ENCODE measurements around the gene ATP6V1F. TPM values are rescaled to one million over a fixed set of nuclear protein-coding genes. Genes with fewer than 3 reads are reported as not detected.

The ATP6V1F gene
- total and polyA plus RNA-seq, 2 experiments from 2014 or later = 96.5 to 243 TPM

- Histone ChIP-seq H3K9ac (peak overlapping the region; percentile 67), H3K4me1 (ENCODE audit: insufficient read depth) (peaks cover 29% of the 10 kb centered on the region), H3K4me3 (0 out of 2 replicates have a peak overlapping the region, but pooled peaks have one; percentile 4), H3F3A (ENCODE audit: insufficient read depth) (peaks cover 32% of the 10 kb centered on the region), H3K27me3 (replicated peaks; ENCODE audit: insufficient read depth) (no peaks in the 10 kb centered on the region), H3K9me2 (ENCODE audit: insufficient read depth) (no peaks in the 10 kb centered on the region), H2AFZ (no peak overlapping the region), H3K4me2 (ENCODE audit: unreplicated experiment) (peak overlapping the region; percentile 49), H4K20me1 (ENCODE audit: insufficient read depth) (no peaks in the 10 kb centered on the region), H3K9me3 (ENCODE audit: low read depth) (no peaks in the 10 kb centered on the region), H3K27ac (peak overlapping the region; percentile 91), H3K79me2 (ENCODE audit: insufficient read depth) (peaks cover 29% of the 10 kb centered on the region), H3K36me3 (ENCODE audit: low read depth) (no peaks in the 10 kb centered on the region)
- no peak for TF ChIP-seq EZH2phosphoT487 (IDR thresholded peaks at IDR 0.05; ENCODE audit: insufficient read depth, low read depth)
- no peak for TF ChIP-seq EZH2 (IDR thresholded peaks at IDR 0.05; ENCODE audit: insufficient read depth, poor library complexity, severe bottlenecking)
- in situ Hi-C loops (cut with MboI) = no loop called here
- DNase-seq = peak; percentile 87
- WGBS, 2 experiments (ENCODE audit: low coverage in 1 of 2, low lambda C conversion rate in 2 of 2, missing lambda C conversion rate in 2 of 2) = 34 to 36% methylated on average over 10 of the region's 10 CpGs
Measured at GRCh38 chr7:128827971-128828711, 34.5 kb upstream of the ATP6V1F start.

- Histone ChIP-seq H3K4me1 (ENCODE audit: insufficient read depth) (peaks cover 34% of the 10 kb centered on the region), H3K9me3 (ENCODE audit: low read depth) (no peaks in the 10 kb centered on the region), H3K79me2 (ENCODE audit: insufficient read depth) (peaks cover 41% of the 10 kb centered on the region), H4K20me1 (ENCODE audit: insufficient read depth) (no peaks in the 10 kb centered on the region), H3K27ac (peak overlapping the region; percentile 90), H3K4me3 (peak overlapping the region; percentile 99), H3K4me2 (ENCODE audit: unreplicated experiment) (peak overlapping the region; percentile 77), H3F3A (ENCODE audit: insufficient read depth) (peaks cover 37% of the 10 kb centered on the region), H2AFZ (no peak overlapping the region), H3K36me3 (ENCODE audit: low read depth) (no peaks in the 10 kb centered on the region), H3K27me3 (replicated peaks; ENCODE audit: insufficient read depth) (no peaks in the 10 kb centered on the region), H3K9ac (peak overlapping the region; percentile 92), H3K9me2 (ENCODE audit: insufficient read depth) (no peaks in the 10 kb centered on the region)
- in situ Hi-C loops (cut with MboI) = no loop called here
- DNase-seq = peak; percentile 71
- no peak for TF ChIP-seq EZH2 (IDR thresholded peaks at IDR 0.05; ENCODE audit: insufficient read depth, poor library complexity, severe bottlenecking)
- TF ChIP-seq EZH2phosphoT487 (IDR thresholded peaks at IDR 0.05; ENCODE audit: insufficient read depth, low read depth) = no peak
- WGBS, 2 experiments (ENCODE audit: low coverage in 1 of 2, low lambda C conversion rate in 2 of 2, missing lambda C conversion rate in 2 of 2) = 2 to 3% methylated on average over 9 to 13 of the region's 13 CpGs
Measured at GRCh38 chr7:128829391-128830166, 33.1 kb upstream of the ATP6V1F start.

GRCh38 chr7:128830231-128831177, 32.2 kb upstream of the ATP6V1F start, which contains the start of gene FLNC:
TSS of gene FLNC (plus strand) at chr7:128830406. CDS start at chr7:128830638, 232 bp downstream.
- Histone ChIP-seq H3K27me3 (replicated peaks; ENCODE audit: insufficient read depth) (no peaks in the 10 kb centered on the region), H3F3A (ENCODE audit: insufficient read depth) (peaks cover 46% of the 10 kb centered on the region), H3K9me3 (ENCODE audit: low read depth) (no peaks in the 10 kb centered on the region), H3K9ac (peak within 1 kb of the TSS; percentile 92), H3K4me3 (peak within 1 kb of the TSS; percentile 99), H3K4me2 (ENCODE audit: unreplicated experiment) (peak within 1 kb of the TSS; percentile 93), H3K27ac (peak within 1 kb of the TSS; percentile 90), H3K36me3 (ENCODE audit: low read depth) (0 out of 2 replicates have a peak, but pooled peaks cover 4% of the 10 kb centered on the region), H2AFZ (peak within 1 kb of the TSS; percentile 37), H3K9me2 (ENCODE audit: insufficient read depth) (no peaks in the 10 kb centered on the region), H4K20me1 (ENCODE audit: insufficient read depth) (no peaks in the 10 kb centered on the region), H3K79me2 (ENCODE audit: insufficient read depth) (peaks cover 50% of the 10 kb centered on the region), H3K4me1 (ENCODE audit: insufficient read depth) (peaks cover 37% of the 10 kb centered on the region)
- 1% methylated on average over 52 to 79 of the region's 109 CpGs for WGBS, 2 experiments (ENCODE audit: low coverage in 1 of 2, low lambda C conversion rate in 2 of 2, missing lambda C conversion rate in 2 of 2)
- in situ Hi-C loops (cut with MboI) = no loop called here
- TF ChIP-seq EZH2phosphoT487 (IDR thresholded peaks at IDR 0.05; ENCODE audit: insufficient read depth, low read depth) (no peak), EZH2 (IDR thresholded peaks at IDR 0.05; ENCODE audit: insufficient read depth, poor library complexity, severe bottlenecking) (no peak)
- peak; percentile 88 for DNase-seq

Data from GM23248 (cell line).